ENCODE data around the gene WDR5. TPM values are rescaled to one million over a fixed set of nuclear protein-coding genes. Genes with fewer than 3 reads are reported as not detected.

WDR5 gene
- total and polyA plus RNA-seq, 2 experiments from 2014 or later: 37.0 to 56.6 TPM

- no peaks in the 10 kb centered on the region for H4K20me1 ChIP-seq (replicated peaks; ENCODE audit: insufficient read depth)
- no peaks in the 10 kb centered on the region for H3K4me1 Mint-ChIP-seq
- peaks cover 16% of the 10 kb centered on the region for H3K27me3 Mint-ChIP-seq (ENCODE audit: insufficient read depth, low read depth, poor library complexity)
- DNase-seq (ENCODE audit: low spot score) (no peak), ATAC-seq (no peak)
- no peaks in the 10 kb centered on the region for H3K27me3 ChIP-seq (ENCODE audit: insufficient read depth)
- no peaks in the 10 kb centered on the region for H3K36me3 ChIP-seq (ENCODE audit: insufficient read depth)
- H3F3A ChIP-seq (replicated peaks; ENCODE audit: low read depth): no peaks in the 10 kb centered on the region
- H3K79me2 ChIP-seq (replicated peaks; ENCODE audit: insufficient read depth): no peaks in the 10 kb centered on the region
- peaks cover 11% of the 10 kb centered on the region for H3K9me3 Mint-ChIP-seq
- TF ChIP-seq ZNF114 (CRISPR knock-in tag; IDR thresholded peaks at IDR 0.05) (no peak), ZNF462 (CRISPR knock-in tag; IDR thresholded peaks at IDR 0.05) (no peak), ZNF331 (CRISPR knock-in tag; IDR thresholded peaks at IDR 0.05; ENCODE audit: low read depth) (no peak), EZH2phosphoT487 (IDR thresholded peaks at IDR 0.05; ENCODE audit: unreplicated experiment) (no peak), POLR2AphosphoS5 (IDR thresholded peaks at IDR 0.05; ENCODE audit: low read depth) (no peak), EZH2 (IDR thresholded peaks at IDR 0.05; ENCODE audit: low read depth, unreplicated experiment) (no peak), NANOG (IDR thresholded peaks at IDR 0.05; ENCODE audit: borderline replicate concordance) (no peak), CREB1 (CRISPR knock-in tag; IDR thresholded peaks at IDR 0.05; ENCODE audit: low read depth) (no peak), ETS1 (IDR thresholded peaks at IDR 0.05) (no peak), STAT1 (IDR thresholded peaks at IDR 0.05; ENCODE audit: unreplicated experiment) (no peak), JUNB (IDR thresholded peaks at IDR 0.05; ENCODE audit: unreplicated experiment) (no peak)
- TF ChIP-seq, protein P1, sequence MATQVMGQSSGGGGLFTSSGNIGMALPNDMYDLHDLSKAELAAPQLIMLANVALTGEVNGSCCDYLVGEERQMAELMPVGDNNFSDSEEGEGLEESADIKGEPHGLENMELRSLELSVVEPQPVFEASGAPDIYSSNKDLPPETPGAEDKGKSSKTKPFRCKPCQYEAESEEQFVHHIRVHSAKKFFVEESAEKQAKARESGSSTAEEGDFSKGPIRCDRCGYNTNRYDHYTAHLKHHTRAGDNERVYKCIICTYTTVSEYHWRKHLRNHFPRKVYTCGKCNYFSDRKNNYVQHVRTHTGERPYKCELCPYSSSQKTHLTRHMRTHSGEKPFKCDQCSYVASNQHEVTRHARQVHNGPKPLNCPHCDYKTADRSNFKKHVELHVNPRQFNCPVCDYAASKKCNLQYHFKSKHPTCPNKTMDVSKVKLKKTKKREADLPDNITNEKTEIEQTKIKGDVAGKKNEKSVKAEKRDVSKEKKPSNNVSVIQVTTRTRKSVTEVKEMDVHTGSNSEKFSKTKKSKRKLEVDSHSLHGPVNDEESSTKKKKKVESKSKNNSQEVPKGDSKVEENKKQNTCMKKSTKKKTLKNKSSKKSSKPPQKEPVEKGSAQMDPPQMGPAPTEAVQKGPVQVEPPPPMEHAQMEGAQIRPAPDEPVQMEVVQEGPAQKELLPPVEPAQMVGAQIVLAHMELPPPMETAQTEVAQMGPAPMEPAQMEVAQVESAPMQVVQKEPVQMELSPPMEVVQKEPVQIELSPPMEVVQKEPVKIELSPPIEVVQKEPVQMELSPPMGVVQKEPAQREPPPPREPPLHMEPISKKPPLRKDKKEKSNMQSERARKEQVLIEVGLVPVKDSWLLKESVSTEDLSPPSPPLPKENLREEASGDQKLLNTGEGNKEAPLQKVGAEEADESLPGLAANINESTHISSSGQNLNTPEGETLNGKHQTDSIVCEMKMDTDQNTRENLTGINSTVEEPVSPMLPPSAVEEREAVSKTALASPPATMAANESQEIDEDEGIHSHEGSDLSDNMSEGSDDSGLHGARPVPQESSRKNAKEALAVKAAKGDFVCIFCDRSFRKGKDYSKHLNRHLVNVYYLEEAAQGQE (IDR thresholded peaks at IDR 0.05; ENCODE audit: unreplicated experiment): no peak
- TF ChIP-seq, protein P2, sequence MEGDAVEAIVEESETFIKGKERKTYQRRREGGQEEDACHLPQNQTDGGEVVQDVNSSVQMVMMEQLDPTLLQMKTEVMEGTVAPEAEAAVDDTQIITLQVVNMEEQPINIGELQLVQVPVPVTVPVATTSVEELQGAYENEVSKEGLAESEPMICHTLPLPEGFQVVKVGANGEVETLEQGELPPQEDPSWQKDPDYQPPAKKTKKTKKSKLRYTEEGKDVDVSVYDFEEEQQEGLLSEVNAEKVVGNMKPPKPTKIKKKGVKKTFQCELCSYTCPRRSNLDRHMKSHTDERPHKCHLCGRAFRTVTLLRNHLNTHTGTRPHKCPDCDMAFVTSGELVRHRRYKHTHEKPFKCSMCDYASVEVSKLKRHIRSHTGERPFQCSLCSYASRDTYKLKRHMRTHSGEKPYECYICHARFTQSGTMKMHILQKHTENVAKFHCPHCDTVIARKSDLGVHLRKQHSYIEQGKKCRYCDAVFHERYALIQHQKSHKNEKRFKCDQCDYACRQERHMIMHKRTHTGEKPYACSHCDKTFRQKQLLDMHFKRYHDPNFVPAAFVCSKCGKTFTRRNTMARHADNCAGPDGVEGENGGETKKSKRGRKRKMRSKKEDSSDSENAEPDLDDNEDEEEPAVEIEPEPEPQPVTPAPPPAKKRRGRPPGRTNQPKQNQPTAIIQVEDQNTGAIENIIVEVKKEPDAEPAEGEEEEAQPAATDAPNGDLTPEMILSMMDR (conservative IDR thresholded peaks at IDR 0.05; ENCODE audit: low read depth in 2 of 2): no peak
- H3K4me2 ChIP-seq: no peak overlapping the region
- H3K27ac Mint-ChIP-seq: no peak overlapping the region
- H3K27ac ChIP-seq (ENCODE audit: low read depth): no peak overlapping the region
- H3K4me1 ChIP-seq (ENCODE audit: insufficient read depth): no peaks in the 10 kb centered on the region
- H2AFZ ChIP-seq: no peak overlapping the region
- H3K4me3 ChIP-seq: no peak overlapping the region
- peaks cover 6% of the 10 kb centered on the region for H3K36me3 Mint-ChIP-seq (ENCODE audit: low read depth)
- H3K4me3 Mint-ChIP-seq: no peak overlapping the region
- no peaks in the 10 kb centered on the region for H3K9me2 ChIP-seq (ENCODE audit: insufficient read depth)
These were observed 45.1 kb downstream of the WDR5 start for GRCh38 chr9:134180786-134181647.
